Measurements from ENCODE around the gene CRELD2.

DNA sequence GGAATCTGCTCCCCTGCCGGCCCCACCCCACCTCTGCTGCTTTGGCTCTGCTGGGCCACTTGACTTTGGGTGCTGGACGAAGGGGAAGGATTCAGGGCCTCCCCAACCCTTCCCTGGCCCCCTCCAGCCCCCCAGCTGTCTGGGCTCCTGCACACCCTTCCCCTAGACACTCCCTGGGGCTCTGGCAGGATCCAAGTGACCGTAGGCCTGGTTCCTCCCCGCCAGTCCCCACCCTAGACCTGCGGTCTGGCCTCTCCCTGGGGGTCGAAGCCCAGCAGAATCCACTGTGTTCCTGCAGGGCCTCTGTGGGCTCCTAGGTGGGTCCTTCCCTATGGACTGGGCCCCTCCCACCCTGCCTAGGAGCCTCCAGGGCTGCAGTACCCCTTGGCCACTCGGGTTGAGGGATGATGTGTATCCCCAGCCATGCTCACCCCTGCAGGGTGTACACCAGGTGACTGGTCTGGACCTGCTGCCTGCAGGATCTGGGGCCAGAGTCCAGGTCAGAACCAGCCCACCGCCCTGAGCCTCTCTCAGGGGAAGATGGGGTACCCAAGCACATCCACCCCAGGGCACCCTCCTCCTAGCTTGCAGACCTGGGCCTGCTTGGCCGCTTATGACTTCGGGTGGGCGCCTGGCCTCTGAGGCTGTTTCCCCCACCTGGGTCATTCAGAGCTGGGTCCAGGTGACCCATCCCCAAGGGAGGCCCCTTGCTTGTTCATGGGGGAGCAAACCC lies 47.8 kb downstream of the CRELD2 start:
- no peak for TF ChIP-seq EZH2phosphoT487 (IDR thresholded peaks at IDR 0.05; ENCODE audit: unreplicated experiment)
- TF ChIP-seq, protein P1, sequence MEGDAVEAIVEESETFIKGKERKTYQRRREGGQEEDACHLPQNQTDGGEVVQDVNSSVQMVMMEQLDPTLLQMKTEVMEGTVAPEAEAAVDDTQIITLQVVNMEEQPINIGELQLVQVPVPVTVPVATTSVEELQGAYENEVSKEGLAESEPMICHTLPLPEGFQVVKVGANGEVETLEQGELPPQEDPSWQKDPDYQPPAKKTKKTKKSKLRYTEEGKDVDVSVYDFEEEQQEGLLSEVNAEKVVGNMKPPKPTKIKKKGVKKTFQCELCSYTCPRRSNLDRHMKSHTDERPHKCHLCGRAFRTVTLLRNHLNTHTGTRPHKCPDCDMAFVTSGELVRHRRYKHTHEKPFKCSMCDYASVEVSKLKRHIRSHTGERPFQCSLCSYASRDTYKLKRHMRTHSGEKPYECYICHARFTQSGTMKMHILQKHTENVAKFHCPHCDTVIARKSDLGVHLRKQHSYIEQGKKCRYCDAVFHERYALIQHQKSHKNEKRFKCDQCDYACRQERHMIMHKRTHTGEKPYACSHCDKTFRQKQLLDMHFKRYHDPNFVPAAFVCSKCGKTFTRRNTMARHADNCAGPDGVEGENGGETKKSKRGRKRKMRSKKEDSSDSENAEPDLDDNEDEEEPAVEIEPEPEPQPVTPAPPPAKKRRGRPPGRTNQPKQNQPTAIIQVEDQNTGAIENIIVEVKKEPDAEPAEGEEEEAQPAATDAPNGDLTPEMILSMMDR (conservative IDR thresholded peaks at IDR 0.05; ENCODE audit: low read depth in 2 of 2) = no peak
- no peak for TF ChIP-seq JUNB (IDR thresholded peaks at IDR 0.05; ENCODE audit: unreplicated experiment)
- TF ChIP-seq POLR2AphosphoS5 (IDR thresholded peaks at IDR 0.05; ENCODE audit: low read depth) = no peak
- no peak for TF ChIP-seq EZH2 (IDR thresholded peaks at IDR 0.05; ENCODE audit: low read depth, unreplicated experiment)

All from GM23338 (cell line).